ENCODE results near the gene ZNF439.
"Not testable (repeated sequence)": the region's sequence is repeated elsewhere in the genome, so short reads cannot be mapped to it uniquely, and the experiment has no call there.

ZNF439 gene

GRCh38 chr19:11887611-11888531 is 39.3 kb downstream of the ZNF439 start, which contains the start of gene ZNF69:
Gene ZNF69 (plus strand): TSS chr19:11887782. CDS start chr19:11887924, 142 bp downstream.
- no peaks in the 10 kb centered on the region for H3K4me1 ChIP-seq (ENCODE audit: low read length)
- TF ChIP-seq CTCF (IDR thresholded peaks at IDR 0.05; ENCODE audit: low read depth, low read length), result no peak
- no peaks in the 10 kb centered on the region for H3K36me3 ChIP-seq (replicated peaks; ENCODE audit: low read depth, low read length)
- H3K9me3 ChIP-seq (ENCODE audit: insufficient read depth, low read length), result no peaks in the 10 kb centered on the region
- no peaks in the 10 kb centered on the region for H3K27me3 ChIP-seq (ENCODE audit: low read depth, low read length)
- H4K20me1 ChIP-seq (ENCODE audit: insufficient read depth, low read length), result no peaks in the 10 kb centered on the region
- no peak within 1 kb of the TSS for H3K27ac ChIP-seq (ENCODE audit: low read length)
- H3K9ac ChIP-seq (ENCODE audit: low read length), result 0 out of 2 replicates have a peak within 1 kb of the TSS, but pooled peaks have one; percentile 15
- H3K4me2 ChIP-seq (ENCODE audit: low read length), result peak within 1 kb of the TSS; percentile 43
- H3K79me2 ChIP-seq (ENCODE audit: low read length), result no peaks in the 10 kb centered on the region
- no peak within 1 kb of the TSS for H2AFZ ChIP-seq (ENCODE audit: low read depth, low read length)
- peak within 1 kb of the TSS; percentile 70 for H3K4me3 ChIP-seq (ENCODE audit: low read length)

GRCh38 chr19:11889901-11890300 is 41.4 kb downstream of the ZNF439 start:
- not testable (repeated sequence) for H3K27me3 ChIP-seq (ENCODE audit: low read depth, low read length); H2AFZ ChIP-seq (ENCODE audit: low read depth, low read length); H3K9me3 ChIP-seq (ENCODE audit: insufficient read depth, low read length); H3K27ac ChIP-seq (ENCODE audit: low read length); H3K4me1 ChIP-seq (ENCODE audit: low read length); H4K20me1 ChIP-seq (ENCODE audit: insufficient read depth, low read length); H3K9ac ChIP-seq (ENCODE audit: low read length); H3K4me3 ChIP-seq (ENCODE audit: low read length); H3K79me2 ChIP-seq (ENCODE audit: low read length); H3K36me3 ChIP-seq (replicated peaks; ENCODE audit: low read depth, low read length); H3K4me2 ChIP-seq (ENCODE audit: low read length)

GRCh38 chr19:11890634-11891033 is 42.1 kb downstream of the ZNF439 start:
- Histone ChIP-seq H3K9me3 (ENCODE audit: insufficient read depth, low read length) (no peaks in the 10 kb centered on the region), H3K4me2 (ENCODE audit: low read length) (no peak overlapping the region), H3K4me3 (ENCODE audit: low read length) (no peak overlapping the region), H3K27ac (ENCODE audit: low read length) (no peak overlapping the region), H3K36me3 (replicated peaks; ENCODE audit: low read depth, low read length) (no peaks in the 10 kb centered on the region), H4K20me1 (ENCODE audit: insufficient read depth, low read length) (no peaks in the 10 kb centered on the region), H2AFZ (ENCODE audit: low read depth, low read length) (no peak overlapping the region), H3K9ac (ENCODE audit: low read length) (no peak overlapping the region), H3K79me2 (ENCODE audit: low read length) (no peaks in the 10 kb centered on the region), H3K4me1 (ENCODE audit: low read length) (no peaks in the 10 kb centered on the region), H3K27me3 (ENCODE audit: low read depth, low read length) (no peaks in the 10 kb centered on the region)
- TF ChIP-seq EZH2phosphoT487 (IDR thresholded peaks at IDR 0.05; ENCODE audit: low read depth) (no peak), CTCF (IDR thresholded peaks at IDR 0.05; ENCODE audit: low read depth, low read length) (no peak)

GRCh38 chr19:11894851-11895250 is 46.3 kb downstream of the ZNF439 start:
- no peak overlapping the region for H3K27ac ChIP-seq (ENCODE audit: low read length)
- H4K20me1 ChIP-seq (ENCODE audit: insufficient read depth, low read length), result no peaks in the 10 kb centered on the region
- TF ChIP-seq CTCF (IDR thresholded peaks at IDR 0.05; ENCODE audit: low read depth, low read length) (no peak), EZH2phosphoT487 (IDR thresholded peaks at IDR 0.05; ENCODE audit: low read depth) (no peak)
- H3K9ac ChIP-seq (ENCODE audit: low read length), result no peak overlapping the region
- H3K4me3 ChIP-seq (ENCODE audit: low read length), result no peak overlapping the region
- no peaks in the 10 kb centered on the region for H3K27me3 ChIP-seq (ENCODE audit: low read depth, low read length)
- no peak overlapping the region for H2AFZ ChIP-seq (ENCODE audit: low read depth, low read length)
- H3K79me2 ChIP-seq (ENCODE audit: low read length), result no peaks in the 10 kb centered on the region
- no peaks in the 10 kb centered on the region for H3K9me3 ChIP-seq (ENCODE audit: insufficient read depth, low read length)
- H3K4me2 ChIP-seq (ENCODE audit: low read length), result no peak overlapping the region
- H3K4me1 ChIP-seq (ENCODE audit: low read length), result no peaks in the 10 kb centered on the region
- H3K36me3 ChIP-seq (replicated peaks; ENCODE audit: low read depth, low read length), result no peaks in the 10 kb centered on the region
